Muscle of arm (tissue), 12 donors: Measurements from ENCODE around the gene DENND1A. TPM values are rescaled to one million over a fixed set of nuclear protein-coding genes. Genes with fewer than 3 reads are reported as not detected.
A peak's percentile ranks its signal among the peaks of the same experiment; 100 is the strongest.

ENCODE experiments used
- DNase-seq: peaks from one replicate; pipeline ENCODE4 v3.0.0-alpha.2; 2013
- polyA plus RNA-seq, 12 donors: library from polyadenylated mRNA; unstranded; fragments of 120-200 nt; gene quantifications; one replicate each; pipeline ENCODE4 v1.2.1, GENCODE V29; 2013; ENCODE audit not compliant: insufficient read length in 12 of 12

DENND1A gene
- polyA plus RNA-seq, 12 donors, result 12.7 to 19.4 (median 13.7) TPM; not detected in 1

- DNase-seq, result no peak
These were observed 240.1 kb downstream of the DENND1A start for GRCh38 chr9:123689701-123690428.

GRCh38 chr9:123687246-123687751 lies 242.6 kb downstream of the DENND1A start:
- no peak for DNase-seq

DNA sequence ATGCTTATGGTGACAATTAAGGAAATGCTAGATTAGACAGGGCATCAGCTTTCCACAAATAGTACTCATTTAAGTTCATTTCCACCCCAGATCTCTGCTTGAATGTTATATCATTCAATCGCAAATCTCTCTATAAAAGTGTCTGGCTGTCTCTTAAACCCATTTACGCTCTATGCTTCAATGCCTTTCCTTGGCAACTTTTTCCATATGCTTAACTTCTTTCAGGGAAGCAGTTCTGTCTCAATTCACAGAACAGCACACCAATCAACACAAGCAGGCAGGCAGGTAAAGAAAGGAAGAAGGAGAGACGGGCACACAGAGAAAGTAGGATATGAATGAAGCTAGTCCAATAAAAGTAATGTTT lies 243.1 kb downstream of the DENND1A start:
- no peak for DNase-seq

DNA sequence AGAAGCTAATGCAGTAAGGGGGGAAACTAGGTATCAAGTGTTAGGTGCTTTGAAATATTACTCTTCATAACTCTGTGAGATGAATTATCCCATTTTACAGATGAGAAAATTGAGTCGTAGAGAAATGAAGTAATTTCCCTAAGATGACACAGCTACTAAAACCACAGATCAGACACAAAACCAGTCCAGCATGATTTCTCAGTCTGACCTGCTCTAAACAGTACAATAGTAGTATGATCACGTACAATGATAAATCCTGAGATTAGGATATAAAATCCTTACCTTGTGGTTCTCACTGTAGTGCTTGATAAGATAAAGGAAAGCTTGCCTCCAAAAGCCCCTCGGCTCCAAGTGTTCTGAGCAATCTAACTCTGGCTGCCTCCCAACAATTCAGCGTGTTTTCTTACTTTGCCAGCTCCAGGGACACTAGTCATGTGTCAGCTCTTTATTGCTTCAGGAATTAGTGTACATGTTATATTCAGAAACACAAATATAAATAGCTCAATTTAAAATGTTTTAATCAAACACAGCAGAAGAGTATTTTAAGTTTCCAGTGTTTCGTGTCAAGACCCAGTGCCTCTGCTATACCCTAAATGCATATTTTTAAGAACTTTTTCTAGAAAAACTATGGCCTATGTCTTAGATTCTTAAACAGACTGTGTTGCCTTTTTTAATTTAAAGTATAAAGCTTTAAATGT lies 243.6 kb downstream of the DENND1A start:
- peak; percentile 38 for DNase-seq

DNA sequence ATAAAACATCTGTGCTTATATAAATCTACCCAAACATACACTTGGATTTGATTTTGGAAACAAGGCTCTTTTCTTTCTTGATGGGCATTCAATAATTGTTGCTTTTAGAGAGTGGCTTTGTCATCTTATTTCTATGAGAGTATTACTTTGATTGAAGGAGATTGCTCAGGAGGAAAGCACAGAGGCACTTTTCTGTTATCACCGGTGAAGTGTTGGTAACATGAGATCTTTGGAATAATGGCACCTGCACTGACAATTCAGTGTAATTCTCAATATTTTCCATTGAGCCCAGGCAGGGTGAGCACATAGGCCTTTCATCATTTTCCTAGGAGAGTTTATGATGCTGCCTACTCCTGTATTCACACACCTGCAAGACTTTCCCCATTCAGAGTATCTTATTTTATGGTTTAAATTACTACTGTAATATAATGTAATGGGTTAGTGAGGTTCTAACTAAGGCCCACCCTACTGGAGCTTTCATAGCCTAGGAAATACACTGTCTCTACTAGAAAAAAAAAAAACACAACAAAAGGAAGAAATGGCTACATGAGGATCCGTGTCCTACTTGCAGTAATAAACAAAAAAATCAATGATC lies 244.3 kb downstream of the DENND1A start:
- no peak for DNase-seq

- no peak for DNase-seq
These were observed 245.4 kb downstream of the DENND1A start for GRCh38 chr9:123684393-123685149.

DNA sequence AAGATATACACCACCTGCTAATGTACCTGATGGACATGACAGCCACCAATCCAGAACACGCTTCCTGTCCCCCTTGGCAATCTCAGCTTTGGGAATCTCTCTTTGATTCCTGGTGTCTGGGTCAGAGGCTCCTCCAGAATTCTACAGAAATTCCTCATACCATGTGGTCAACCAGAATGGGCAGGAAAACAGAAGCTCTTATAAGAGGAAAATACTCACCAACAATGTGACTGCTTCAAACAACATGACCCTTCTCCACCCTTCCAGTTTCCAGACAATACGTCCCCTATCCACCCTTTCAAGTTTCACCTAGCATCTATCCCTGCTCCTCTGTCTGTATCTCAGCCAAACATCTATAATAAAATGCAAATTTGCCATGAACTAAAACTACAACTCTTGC lies 247.2 kb downstream of the DENND1A start:
- no peak for DNase-seq

GRCh38 chr9:123680352-123680751 lies 249.6 kb downstream of the DENND1A start:
- no peak for DNase-seq

DNA sequence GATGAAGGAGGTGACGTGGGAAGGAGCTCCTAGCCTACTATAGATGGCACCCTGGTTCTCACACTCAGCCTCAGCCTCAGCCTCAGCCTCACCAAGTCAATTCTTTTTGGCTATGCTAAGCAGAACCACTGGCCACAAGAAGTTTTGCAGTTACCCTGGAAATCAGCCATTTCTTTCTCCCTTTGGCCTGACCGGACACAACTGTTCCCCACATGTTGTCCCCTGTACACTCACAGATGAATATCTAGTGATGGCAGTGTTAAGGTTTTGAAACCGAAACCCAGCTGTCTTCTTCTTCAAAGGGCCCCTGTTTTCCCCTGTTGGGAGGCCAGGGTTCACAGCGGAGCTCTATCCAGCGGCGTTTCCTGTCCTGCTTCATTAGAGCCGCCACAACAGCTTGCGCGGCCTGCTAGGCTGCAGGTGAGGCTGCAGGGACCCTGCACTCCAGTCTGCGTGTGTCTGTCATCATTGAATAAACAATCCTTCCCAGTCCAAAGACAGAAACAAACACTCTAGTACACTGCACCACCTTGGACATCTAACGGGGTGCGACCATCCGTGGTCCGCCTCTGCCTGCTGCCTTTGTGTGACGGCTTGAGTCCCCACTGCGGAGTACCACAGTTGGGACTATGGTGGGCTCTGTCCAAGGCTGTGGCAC lies 250.5 kb downstream of the DENND1A start:
- no peak for DNase-seq

GRCh38 chr9:123678878-123679329 lies 251.0 kb downstream of the DENND1A start:
- DNase-seq, result no peak

GRCh38 chr9:123678038-123678877 lies 251.7 kb downstream of the DENND1A start:
- no peak for DNase-seq

DNA sequence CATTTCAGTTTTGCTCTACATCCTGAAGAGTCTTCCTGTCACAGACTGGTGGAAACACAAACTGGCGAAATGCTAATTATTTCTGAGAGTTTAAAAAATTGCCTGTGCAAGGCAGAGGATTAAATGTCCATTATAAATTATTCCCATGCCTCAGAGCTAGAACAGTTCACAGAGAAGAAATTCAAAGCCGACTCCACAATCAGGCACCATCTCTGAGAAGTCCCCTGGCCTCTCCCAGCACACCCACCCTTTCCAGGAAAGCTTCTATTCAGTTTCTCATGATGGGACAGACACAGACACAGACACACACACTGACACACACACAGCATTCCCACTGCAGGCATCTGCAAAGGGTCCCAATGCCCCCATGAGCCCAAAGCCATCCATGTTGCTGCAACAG lies 253.1 kb downstream of the DENND1A start:
- DNase-seq, result no peak

DNA sequence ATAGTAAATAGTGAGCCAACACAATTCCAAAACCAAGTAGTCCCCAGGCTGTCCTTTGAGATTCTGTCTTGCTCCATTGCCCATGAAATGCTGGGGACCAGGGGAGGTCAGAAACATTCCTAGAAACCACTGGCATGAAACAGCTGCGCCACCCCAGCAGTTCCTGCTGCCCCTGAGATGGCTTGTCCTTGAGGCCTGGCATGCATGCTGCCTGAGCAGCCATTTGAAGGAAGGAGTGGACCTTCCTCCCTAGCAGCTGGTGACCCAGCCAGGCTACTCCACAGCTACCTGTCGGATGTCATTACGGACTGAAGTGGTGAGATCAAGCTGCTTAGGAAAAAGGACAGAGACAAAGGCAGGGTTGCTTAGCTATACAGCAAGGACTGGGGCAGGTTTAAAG lies 260.6 kb downstream of the DENND1A start:
- DNase-seq, result no peak

GRCh38 chr9:123663529-123663928 lies 266.4 kb downstream of the DENND1A start:
- DNase-seq, result no peak

- no peak for DNase-seq
These were observed 267.7 kb downstream of the DENND1A start for GRCh38 chr9:123662057-123662776.

GRCh38 chr9:123660691-123661466 lies 269.0 kb downstream of the DENND1A start:
- no peak for DNase-seq

GRCh38 chr9:123659358-123659757 lies 270.6 kb downstream of the DENND1A start:
- DNase-seq, result no peak

GRCh38 chr9:123658792-123659191 lies 271.1 kb downstream of the DENND1A start:
- DNase-seq, result no peak

DNA sequence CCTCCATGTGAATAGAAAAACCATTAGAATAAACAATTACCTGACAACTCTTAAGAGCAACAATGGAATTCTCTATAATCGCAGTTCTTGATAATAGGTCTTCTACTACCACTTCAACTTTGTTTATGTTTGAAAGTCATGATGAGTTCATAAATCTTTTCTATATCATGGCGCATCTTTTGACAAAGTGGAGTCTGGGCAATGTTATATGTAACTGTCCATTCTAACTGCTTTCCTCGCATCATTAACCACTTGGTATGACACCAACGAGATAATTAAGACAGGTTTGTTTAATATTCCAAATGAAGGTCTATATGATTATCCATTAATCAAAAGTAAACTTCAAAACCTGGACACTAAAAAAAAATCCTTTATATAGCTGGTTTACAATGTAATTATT lies 272.0 kb downstream of the DENND1A start:
- no peak for DNase-seq
